GM12878 (cell line): ENCODE measurements around the gene SPATA31D1.

ENCODE experiments used
- HDAC6 ChIP-seq: fragments of 200-600 bp; sonication (generic); IDR thresholded peaks from one replicate; pipeline ENCODE4 v1.8.0; 2017; ENCODE audit warnings: antibody characterized with exemption; ENCODE audit not compliant: unreplicated experiment
- MXI1 ChIP-seq: fragments of 150-350 bp; IDR thresholded peaks from 2 replicates; pipeline ENCODE4 v1.6.1; 2011; ENCODE audit warnings: low read depth, mild to moderate bottlenecking, inconsistent platforms, low read length, improper control_type of control experiment
- NFYB ChIP-seq: IDR thresholded peaks from 2 replicates; pipeline ENCODE4 v1.6.1; 2011; ENCODE audit warnings: low read depth, mild to moderate bottlenecking, low read length, improper control_type of control experiment, moderate library complexity; ENCODE audit not compliant: insufficient read depth
- NR2C1 ChIP-seq: fragments of 450-650 bp; IDR thresholded peaks from 2 replicates; pipeline ENCODE4 v1.6.1; 2017; ENCODE audit warnings: antibody characterized with exemption, mild to moderate bottlenecking, moderate library complexity
- POLR2A ChIP-seq: IDR thresholded peaks from 2 replicates; pipeline ENCODE4 v1.6.1; 2011; ENCODE audit warnings: low read depth, mild to moderate bottlenecking, low read length
- SRF ChIP-seq, 2 experiments: IDR thresholded peaks; 2 replicates each; pipeline ENCODE4 v1.6.1; 2011; ENCODE audit warnings: low read depth in 2 of 2, low read length in 2 of 2, mild to moderate bottlenecking in 1 of 2, moderate library complexity in 1 of 2
- TAF1 ChIP-seq: IDR thresholded peaks from 2 replicates; pipeline ENCODE4 v1.6.1; 2011; ENCODE audit warnings: mild to moderate bottlenecking, low read depth, low read length, borderline replicate concordance
- ZNF384 ChIP-seq: IDR thresholded peaks from 2 replicates; pipeline ENCODE4 v1.6.1; 2012; ENCODE audit warnings: low read depth, mild to moderate bottlenecking, low read length, improper control_type of control experiment, borderline replicate concordance
- TF ChIP-seq, protein P1 (sequence below): IDR thresholded peaks from 2 replicates; pipeline ENCODE4 v1.6.1; 2012; ENCODE audit warnings: improper control_type of control experiment, low read depth, low read length; ENCODE audit not compliant: insufficient replicate concordance
- TF ChIP-seq, protein P2 (sequence below), 3 experiments: IDR thresholded peaks in 2 of 3; conservative IDR thresholded peaks in 1 of 3; 2 replicates each; pipeline ENCODE4 v1.5.1; 2011; ENCODE audit warnings: low read depth in 3 of 3, low read length in 3 of 3, mild to moderate bottlenecking in 3 of 3, control low read depth in 2 of 3, moderate library complexity in 2 of 3, inconsistent platforms in 1 of 3, mixed read lengths in 1 of 3; ENCODE audit not compliant: control insufficient read depth in 2 of 3, insufficient read depth in 1 of 3; ENCODE audit errors: extremely low read depth in 1 of 3
- TF ChIP-seq, protein P3 (sequence below): fragments of 450-650 bp; IDR thresholded peaks from 2 replicates; pipeline ENCODE4 v1.6.1; 2016; ENCODE audit warnings: mild to moderate bottlenecking, moderate library complexity, borderline replicate concordance

DNA sequence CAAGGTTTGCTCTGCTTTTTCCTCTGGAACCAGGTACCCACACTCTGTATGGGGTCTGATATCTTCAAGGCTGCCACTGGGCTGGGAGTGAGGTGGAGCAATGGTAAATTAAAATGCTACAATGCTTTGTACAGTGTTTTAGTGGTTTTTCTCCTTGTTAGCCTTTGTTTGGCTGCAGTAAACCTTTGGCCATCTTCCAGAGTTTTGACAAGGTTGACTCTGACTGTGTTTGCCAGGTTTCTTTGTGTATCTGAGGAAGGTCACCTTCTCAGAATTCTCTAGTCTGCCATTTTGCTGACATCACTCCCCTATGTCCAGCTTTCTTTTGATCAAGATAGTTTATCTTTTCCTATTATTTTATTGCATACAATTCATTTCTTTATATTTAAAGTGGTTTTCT lies 11.2 kb downstream of the SPATA31D1 start:
- TF ChIP-seq, protein P1, sequence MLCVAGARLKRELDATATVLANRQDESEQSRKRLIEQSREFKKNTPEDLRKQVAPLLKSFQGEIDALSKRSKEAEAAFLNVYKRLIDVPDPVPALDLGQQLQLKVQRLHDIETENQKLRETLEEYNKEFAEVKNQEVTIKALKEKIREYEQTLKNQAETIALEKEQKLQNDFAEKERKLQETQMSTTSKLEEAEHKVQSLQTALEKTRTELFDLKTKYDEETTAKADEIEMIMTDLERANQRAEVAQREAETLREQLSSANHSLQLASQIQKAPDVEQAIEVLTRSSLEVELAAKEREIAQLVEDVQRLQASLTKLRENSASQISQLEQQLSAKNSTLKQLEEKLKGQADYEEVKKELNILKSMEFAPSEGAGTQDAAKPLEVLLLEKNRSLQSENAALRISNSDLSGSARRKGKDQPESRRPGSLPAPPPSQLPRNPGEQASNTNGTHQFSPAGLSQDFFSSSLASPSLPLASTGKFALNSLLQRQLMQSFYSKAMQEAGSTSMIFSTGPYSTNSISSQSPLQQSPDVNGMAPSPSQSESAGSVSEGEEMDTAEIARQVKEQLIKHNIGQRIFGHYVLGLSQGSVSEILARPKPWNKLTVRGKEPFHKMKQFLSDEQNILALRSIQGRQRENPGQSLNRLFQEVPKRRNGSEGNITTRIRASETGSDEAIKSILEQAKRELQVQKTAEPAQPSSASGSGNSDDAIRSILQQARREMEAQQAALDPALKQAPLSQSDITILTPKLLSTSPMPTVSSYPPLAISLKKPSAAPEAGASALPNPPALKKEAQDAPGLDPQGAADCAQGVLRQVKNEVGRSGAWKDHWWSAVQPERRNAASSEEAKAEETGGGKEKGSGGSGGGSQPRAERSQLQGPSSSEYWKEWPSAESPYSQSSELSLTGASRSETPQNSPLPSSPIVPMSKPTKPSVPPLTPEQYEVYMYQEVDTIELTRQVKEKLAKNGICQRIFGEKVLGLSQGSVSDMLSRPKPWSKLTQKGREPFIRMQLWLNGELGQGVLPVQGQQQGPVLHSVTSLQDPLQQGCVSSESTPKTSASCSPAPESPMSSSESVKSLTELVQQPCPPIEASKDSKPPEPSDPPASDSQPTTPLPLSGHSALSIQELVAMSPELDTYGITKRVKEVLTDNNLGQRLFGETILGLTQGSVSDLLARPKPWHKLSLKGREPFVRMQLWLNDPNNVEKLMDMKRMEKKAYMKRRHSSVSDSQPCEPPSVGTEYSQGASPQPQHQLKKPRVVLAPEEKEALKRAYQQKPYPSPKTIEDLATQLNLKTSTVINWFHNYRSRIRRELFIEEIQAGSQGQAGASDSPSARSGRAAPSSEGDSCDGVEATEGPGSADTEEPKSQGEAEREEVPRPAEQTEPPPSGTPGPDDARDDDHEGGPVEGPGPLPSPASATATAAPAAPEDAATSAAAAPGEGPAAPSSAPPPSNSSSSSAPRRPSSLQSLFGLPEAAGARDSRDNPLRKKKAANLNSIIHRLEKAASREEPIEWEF = no peak
- no peak for TF ChIP-seq TAF1
- TF ChIP-seq POLR2A = no peak
- TF ChIP-seq, protein P2, sequence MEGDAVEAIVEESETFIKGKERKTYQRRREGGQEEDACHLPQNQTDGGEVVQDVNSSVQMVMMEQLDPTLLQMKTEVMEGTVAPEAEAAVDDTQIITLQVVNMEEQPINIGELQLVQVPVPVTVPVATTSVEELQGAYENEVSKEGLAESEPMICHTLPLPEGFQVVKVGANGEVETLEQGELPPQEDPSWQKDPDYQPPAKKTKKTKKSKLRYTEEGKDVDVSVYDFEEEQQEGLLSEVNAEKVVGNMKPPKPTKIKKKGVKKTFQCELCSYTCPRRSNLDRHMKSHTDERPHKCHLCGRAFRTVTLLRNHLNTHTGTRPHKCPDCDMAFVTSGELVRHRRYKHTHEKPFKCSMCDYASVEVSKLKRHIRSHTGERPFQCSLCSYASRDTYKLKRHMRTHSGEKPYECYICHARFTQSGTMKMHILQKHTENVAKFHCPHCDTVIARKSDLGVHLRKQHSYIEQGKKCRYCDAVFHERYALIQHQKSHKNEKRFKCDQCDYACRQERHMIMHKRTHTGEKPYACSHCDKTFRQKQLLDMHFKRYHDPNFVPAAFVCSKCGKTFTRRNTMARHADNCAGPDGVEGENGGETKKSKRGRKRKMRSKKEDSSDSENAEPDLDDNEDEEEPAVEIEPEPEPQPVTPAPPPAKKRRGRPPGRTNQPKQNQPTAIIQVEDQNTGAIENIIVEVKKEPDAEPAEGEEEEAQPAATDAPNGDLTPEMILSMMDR (IDR thresholded peaks at IDR 0.05 in 2 of 3, conservative IDR thresholded peaks at IDR 0.05 in 1 of 3; ENCODE audit: control insufficient read depth in 2 of 3, extremely low read depth in 1 of 3, insufficient read depth in 1 of 3, low read depth in 3 of 3, low read length in 3 of 3) = no peak
- no peak for TF ChIP-seq NR2C1
- no peak for TF ChIP-seq HDAC6
- no peak for TF ChIP-seq ZNF384
- no peak for TF ChIP-seq NFYB
- TF ChIP-seq, protein P3, sequence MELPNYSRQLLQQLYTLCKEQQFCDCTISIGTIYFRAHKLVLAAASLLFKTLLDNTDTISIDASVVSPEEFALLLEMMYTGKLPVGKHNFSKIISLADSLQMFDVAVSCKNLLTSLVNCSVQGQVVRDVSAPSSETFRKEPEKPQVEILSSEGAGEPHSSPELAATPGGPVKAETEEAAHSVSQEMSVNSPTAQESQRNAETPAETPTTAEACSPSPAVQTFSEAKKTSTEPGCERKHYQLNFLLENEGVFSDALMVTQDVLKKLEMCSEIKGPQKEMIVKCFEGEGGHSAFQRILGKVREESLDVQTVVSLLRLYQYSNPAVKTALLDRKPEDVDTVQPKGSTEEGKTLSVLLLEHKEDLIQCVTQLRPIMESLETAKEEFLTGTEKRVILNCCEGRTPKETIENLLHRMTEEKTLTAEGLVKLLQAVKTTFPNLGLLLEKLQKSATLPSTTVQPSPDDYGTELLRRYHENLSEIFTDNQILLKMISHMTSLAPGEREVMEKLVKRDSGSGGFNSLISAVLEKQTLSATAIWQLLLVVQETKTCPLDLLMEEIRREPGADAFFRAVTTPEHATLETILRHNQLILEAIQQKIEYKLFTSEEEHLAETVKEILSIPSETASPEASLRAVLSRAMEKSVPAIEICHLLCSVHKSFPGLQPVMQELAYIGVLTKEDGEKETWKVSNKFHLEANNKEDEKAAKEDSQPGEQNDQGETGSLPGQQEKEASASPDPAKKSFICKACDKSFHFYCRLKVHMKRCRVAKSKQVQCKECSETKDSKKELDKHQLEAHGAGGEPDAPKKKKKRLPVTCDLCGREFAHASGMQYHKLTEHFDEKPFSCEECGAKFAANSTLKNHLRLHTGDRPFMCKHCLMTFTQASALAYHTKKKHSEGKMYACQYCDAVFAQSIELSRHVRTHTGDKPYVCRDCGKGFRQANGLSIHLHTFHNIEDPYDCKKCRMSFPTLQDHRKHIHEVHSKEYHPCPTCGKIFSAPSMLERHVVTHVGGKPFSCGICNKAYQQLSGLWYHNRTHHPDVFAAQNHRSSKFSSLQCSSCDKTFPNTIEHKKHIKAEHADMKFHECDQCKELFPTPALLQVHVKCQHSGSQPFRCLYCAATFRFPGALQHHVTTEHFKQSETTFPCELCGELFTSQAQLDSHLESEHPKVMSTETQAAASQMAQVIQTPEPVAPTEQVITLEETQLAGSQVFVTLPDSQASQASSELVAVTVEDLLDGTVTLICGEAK = no peak
- TF ChIP-seq SRF (IDR thresholded peaks at IDR 0.05; ENCODE audit: low read depth in 2 of 2, low read length in 2 of 2) = no peak
- no peak for TF ChIP-seq MXI1
